DND-41 (cell line): ENCODE results near the gene ARNT2.

Experiments used
- ATAC-seq: fragments of 200-7000 bp; cut with Tn5 transposase; 3 replicates; pipeline ENCODE4 v1.9.1; 2021; ENCODE audit warnings: low read depth; ENCODE audit not compliant: insufficient read depth
- DNase-seq: peaks from one replicate; pipeline ENCODE4 v3.0.0-alpha.2; 2020
- H2AFZ ChIP-seq: 2 replicates; pipeline ENCODE4 v1.6.0; 2012; ENCODE audit warnings: low read depth, low read length
- H3K27ac ChIP-seq: 2 replicates; pipeline ENCODE4 v1.5.1; 2012; ENCODE audit warnings: low read length, inconsistent platforms
- H3K27me3 ChIP-seq: fragments of 200-600 bp; sonication (generic); 2 replicates; pipeline ENCODE4 v1.6.0; 2012; ENCODE audit warnings: low read length, mild to moderate bottlenecking, inconsistent platforms; ENCODE audit not compliant: insufficient read depth, poor library complexity
- H3K36me3 ChIP-seq: 2 replicates; pipeline ENCODE4 v1.5.1; 2012; ENCODE audit warnings: low read length, inconsistent platforms; ENCODE audit not compliant: insufficient read depth
- H3K4me1 ChIP-seq: 2 replicates; pipeline ENCODE4 v1.5.1; 2012; ENCODE audit warnings: mild to moderate bottlenecking, low read length; ENCODE audit not compliant: insufficient read depth
- H3K4me2 ChIP-seq: 2 replicates; pipeline ENCODE4 v1.6.0; 2012; ENCODE audit warnings: mild to moderate bottlenecking, moderate library complexity, low read length, inconsistent platforms; ENCODE audit not compliant: insufficient read depth
- H3K4me3 ChIP-seq, 2 experiments: fragments of 200-600 bp in 1 of 2; shearing (Covaris generic) in 1 of 2; 2 replicates each; pipeline ENCODE4 v1.5.1; 2012 to 2016; ENCODE audit warnings: inconsistent platforms in 2 of 2, low read length in 2 of 2, mild to moderate bottlenecking in 2 of 2, low read depth in 1 of 2, moderate library complexity in 1 of 2
- H3K79me2 ChIP-seq: 2 replicates; pipeline ENCODE4 v1.6.0; 2012; ENCODE audit warnings: low read length, inconsistent platforms; ENCODE audit not compliant: insufficient read depth
- H3K9ac ChIP-seq: 2 replicates; pipeline ENCODE4 v1.6.0; 2012; ENCODE audit warnings: low read depth, mild to moderate bottlenecking, inconsistent platforms, low read length, moderate library complexity
- H3K9me3 ChIP-seq: 2 replicates; pipeline ENCODE4 v1.5.1; 2012; ENCODE audit warnings: low read length, moderate library complexity, mild to moderate bottlenecking, inconsistent platforms; ENCODE audit not compliant: insufficient read depth, severe bottlenecking
- H4K20me1 ChIP-seq: 2 replicates; pipeline ENCODE4 v1.6.0; 2012; ENCODE audit warnings: low read length; ENCODE audit not compliant: insufficient read depth
- CTCF ChIP-seq: IDR thresholded peaks from 2 replicates; pipeline ENCODE4 v1.5.1; 2012; ENCODE audit warnings: borderline replicate concordance, low read length, moderate library complexity, mild to moderate bottlenecking; ENCODE audit not compliant: poor library complexity, severe bottlenecking; ENCODE audit errors: extremely low read depth
- EZH2 ChIP-seq: IDR thresholded peaks from 3 replicates; pipeline ENCODE4 v1.6.1; 2012; ENCODE audit warnings: borderline replicate concordance, low read depth, mild to moderate bottlenecking, moderate library complexity, low read length, inconsistent platforms; ENCODE audit not compliant: severe bottlenecking

ARNT2 gene

GRCh38 chr15:80570553-80570952 lies 166.4 kb downstream of the ARNT2 start:
- Histone ChIP-seq H3K4me3 (no peak overlapping the region), H3K36me3 (no peaks in the 10 kb centered on the region), H2AFZ (no peak overlapping the region), H3K27ac (no peak overlapping the region), H3K79me2 (no peaks in the 10 kb centered on the region), H4K20me1 (no peaks in the 10 kb centered on the region), H3K9me3 (no peaks in the 10 kb centered on the region), H3K27me3 (no peaks in the 10 kb centered on the region), H3K9ac (no peak overlapping the region), H3K4me2 (no peak overlapping the region), H3K4me1 (no peaks in the 10 kb centered on the region)
- DNase-seq (no peak), ATAC-seq (no peak)
- TF ChIP-seq EZH2 (no peak), CTCF (no peak)

- DNase-seq: no peak
- Histone ChIP-seq H3K79me2 (no peaks in the 10 kb centered on the region), H3K27ac (no peak overlapping the region), H3K9ac (no peak overlapping the region), H3K36me3 (no peaks in the 10 kb centered on the region), H3K4me3 (no peak overlapping the region), H3K4me2 (no peak overlapping the region), H3K4me1 (no peaks in the 10 kb centered on the region), H3K9me3 (no peaks in the 10 kb centered on the region), H2AFZ (no peak overlapping the region), H3K27me3 (no peaks in the 10 kb centered on the region), H4K20me1 (no peaks in the 10 kb centered on the region)
- ATAC-seq: no peak
- no peak for TF ChIP-seq CTCF
- no peak for TF ChIP-seq EZH2
Observed at GRCh38 chr15:80572337-80572736, 168.2 kb downstream of the ARNT2 start.

GRCh38 chr15:80573606-80574005 lies 169.4 kb downstream of the ARNT2 start:
- no peak overlapping the region for H3K4me2 ChIP-seq
- no peaks in the 10 kb centered on the region for H3K9me3 ChIP-seq
- H3K79me2 ChIP-seq: no peaks in the 10 kb centered on the region
- no peak overlapping the region for H3K9ac ChIP-seq
- H4K20me1 ChIP-seq: no peaks in the 10 kb centered on the region
- DNase-seq: no peak
- H3K4me1 ChIP-seq: no peaks in the 10 kb centered on the region
- H2AFZ ChIP-seq: no peak overlapping the region
- ATAC-seq: no peak
- no peak for TF ChIP-seq CTCF
- TF ChIP-seq EZH2: no peak
- H3K36me3 ChIP-seq: no peaks in the 10 kb centered on the region
- no peaks in the 10 kb centered on the region for H3K27me3 ChIP-seq
- H3K27ac ChIP-seq: no peak overlapping the region
- no peak overlapping the region for H3K4me3 ChIP-seq

GRCh38 chr15:80574590-80574989 lies 170.4 kb downstream of the ARNT2 start:
- no peak overlapping the region for H3K4me3 ChIP-seq
- H3K79me2 ChIP-seq: no peaks in the 10 kb centered on the region
- H3K27ac ChIP-seq: no peak overlapping the region
- DNase-seq (no peak), ATAC-seq (no peak)
- TF ChIP-seq EZH2 (no peak), CTCF (no peak)
- H4K20me1 ChIP-seq: no peaks in the 10 kb centered on the region
- no peaks in the 10 kb centered on the region for H3K4me1 ChIP-seq
- H3K27me3 ChIP-seq: peaks cover 4% of the 10 kb centered on the region
- H3K36me3 ChIP-seq: no peaks in the 10 kb centered on the region
- H3K9ac ChIP-seq: no peak overlapping the region
- H3K9me3 ChIP-seq: no peaks in the 10 kb centered on the region
- no peak overlapping the region for H3K4me2 ChIP-seq
- no peak overlapping the region for H2AFZ ChIP-seq
